Activated gamma-delta T cell treated with anti-CD3 and anti-CD28 coated beads, Interleukin-2, amount 50 U/mL, for 16 hours (primary cell): Measurements from ENCODE around the gene WIZ.
"Not testable (repeated sequence)": the region's sequence is repeated elsewhere in the genome, so short reads cannot be mapped to it uniquely, and the experiment has no call there.

Experiments used
- DNase-seq: peaks from one replicate; pipeline ENCODE4 v3.0.0-alpha.2; 2020; ENCODE audit warnings: low read depth

WIZ gene

DNA sequence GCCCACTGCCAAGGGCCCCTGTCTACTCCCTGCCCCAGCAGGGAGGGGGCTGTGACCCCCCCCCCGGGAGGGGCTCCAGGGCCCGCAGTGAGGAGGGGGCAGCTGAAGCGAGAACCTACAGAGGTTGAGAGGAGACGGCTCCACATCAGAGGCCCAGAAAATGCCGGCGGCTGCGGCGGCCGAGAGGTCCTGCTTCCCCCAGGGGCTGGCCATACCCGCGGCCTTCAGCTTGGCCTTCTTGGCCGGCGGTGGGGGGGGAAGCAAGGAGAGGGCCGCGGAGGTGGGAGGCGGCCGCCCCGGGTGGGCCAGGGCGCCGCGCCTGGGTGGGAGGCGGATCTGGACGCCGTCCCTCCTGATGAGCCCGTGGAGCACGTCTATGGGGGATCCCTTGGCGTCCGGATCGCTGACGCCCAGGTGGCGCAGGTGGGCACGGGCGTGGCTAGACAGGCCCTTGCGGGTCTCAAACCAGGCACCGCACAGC, 21.7 kb downstream of the WIZ start:
- DNase-seq: no peak

DNA sequence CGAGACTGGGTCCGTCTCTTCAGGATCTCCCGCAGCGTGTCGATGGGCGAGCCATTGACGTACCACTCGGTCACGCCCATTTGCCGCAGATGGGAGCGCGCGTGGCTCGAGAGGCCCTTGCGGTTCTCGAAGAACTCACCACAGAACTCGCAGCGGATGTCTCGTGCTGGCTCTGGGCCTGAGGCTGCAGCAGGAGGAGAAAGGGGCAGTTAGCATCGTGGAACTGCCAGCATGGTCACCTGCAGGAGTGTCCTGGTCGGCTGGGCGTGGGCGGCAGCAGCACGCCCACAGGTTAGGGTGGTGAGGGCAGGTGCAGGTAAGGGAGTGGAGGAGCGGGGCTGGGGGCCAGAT, 22.4 kb downstream of the WIZ start:
- no peak for DNase-seq

DNA sequence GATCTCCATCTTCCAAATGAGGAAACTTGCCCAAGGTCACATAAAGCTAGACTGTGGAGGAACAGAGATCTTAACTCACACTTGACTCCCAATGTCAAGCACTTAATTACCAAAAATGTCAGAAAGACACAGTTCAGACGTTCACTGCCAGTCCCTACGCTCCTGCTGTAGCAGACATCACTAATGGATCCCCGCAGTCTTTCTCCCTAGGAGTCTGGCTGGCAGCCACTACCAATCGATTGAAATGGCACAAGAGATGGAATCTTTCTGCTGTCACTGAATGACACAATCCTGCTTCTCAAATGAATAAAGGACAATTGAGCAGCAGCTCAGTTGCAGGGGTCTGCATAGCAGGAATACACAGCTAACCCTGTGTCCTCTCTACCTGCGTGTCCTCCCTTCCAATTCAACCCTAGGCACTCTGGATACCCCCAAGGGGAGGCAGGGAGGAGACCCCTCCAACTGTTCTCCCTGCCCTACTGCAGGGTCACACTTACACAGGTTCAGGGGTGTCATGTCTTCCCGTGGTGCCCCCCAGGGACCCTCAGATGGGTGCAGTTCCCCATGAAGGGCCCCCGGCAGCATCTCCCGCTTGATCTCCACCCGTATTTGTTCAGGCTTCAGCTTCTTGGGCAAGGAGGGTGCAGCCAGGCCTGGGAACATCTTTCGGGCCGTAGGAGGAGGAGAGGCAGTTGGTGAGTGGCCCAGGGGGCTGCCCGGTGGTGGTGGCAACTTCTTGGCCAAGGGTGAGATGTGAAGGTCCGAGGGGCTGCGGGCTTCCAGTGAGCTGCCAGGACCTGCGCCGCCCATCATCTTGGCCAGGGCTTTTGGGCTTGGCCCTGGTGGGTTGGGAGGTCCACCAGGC, 23.0 kb downstream of the WIZ start:
- DNase-seq: no peak

DNA sequence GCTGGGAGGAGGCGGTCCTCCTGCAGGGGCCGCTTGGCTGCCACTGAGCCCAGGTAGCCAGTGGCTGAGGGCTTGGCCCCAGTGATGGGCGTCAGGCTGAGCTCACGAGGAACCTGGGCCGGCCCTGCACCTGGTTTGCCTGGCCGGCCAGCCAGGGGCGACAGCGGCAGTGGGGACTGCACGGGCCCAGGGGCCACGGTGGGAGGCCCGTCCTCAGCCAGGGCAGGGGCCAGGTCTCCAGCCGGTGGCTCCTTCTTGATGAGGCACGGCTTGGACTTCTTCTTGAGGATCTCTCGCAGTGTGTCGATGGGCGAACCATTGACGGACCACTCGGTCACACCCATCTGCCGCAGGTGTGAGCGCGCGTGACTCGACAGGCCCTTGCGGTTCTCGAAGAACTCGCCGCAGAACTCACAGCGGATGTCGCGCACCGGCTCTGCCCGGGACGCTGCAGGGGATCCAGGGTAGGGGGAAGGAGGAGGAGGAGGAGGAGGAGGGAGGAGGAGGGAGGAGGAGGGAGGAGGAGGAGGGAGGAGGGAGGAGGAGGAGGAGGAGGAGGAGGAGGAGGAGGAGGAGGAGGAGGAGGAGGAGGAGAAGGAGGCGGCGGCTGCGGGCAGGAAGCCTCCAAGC, 24.3 kb downstream of the WIZ start:
- DNase-seq: no peak

DNA sequence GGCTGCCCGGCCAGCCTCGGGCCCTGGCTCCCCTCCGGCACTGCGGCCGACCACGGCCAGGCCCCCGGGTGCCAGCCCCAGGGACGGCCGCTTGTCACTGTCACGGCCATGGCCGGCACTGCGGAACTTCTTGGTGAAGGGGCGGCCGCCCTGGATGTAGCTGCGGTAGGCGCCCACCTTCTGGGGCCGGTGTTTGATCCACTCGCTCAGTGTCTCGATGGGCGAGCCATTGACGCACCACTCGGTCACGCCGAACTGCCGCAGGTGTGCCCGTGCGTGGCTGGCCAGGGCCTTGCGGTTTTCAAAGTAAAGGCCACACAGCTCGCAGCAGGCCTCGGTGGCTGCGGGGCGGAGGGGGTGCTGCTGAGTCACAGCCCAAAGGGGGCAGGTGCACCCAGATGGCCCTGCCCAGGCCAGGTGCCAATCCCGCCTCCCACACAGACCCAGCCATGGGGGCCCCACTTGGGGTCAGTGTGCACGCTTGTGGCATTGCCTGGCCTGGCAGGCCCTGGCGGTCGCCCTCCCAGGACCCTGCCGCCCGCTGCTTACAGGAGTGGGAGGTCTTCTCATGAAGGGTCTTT, 25.0 kb downstream of the WIZ start:
- DNase-seq: no peak

DNA sequence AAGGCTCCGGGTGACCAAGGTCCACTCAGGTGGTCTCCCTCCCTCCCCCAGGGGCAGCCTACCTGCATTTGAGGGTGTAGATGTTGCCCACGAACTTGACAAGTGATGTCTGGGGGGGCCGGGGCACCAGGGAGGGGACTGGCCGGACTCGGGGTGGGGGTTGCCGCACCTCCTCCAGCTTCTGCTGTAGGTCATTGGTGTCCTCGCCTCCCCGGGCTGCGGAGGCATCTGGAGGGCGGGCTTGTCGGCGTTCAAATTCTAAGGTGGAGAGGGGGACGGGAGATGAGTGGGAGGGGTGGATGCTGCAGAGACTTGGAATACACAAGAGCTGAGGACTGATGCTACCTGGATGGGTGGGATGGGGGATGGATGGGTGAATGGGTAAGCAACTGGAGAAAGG, 25.6 kb downstream of the WIZ start:
- DNase-seq: no peak

DNA sequence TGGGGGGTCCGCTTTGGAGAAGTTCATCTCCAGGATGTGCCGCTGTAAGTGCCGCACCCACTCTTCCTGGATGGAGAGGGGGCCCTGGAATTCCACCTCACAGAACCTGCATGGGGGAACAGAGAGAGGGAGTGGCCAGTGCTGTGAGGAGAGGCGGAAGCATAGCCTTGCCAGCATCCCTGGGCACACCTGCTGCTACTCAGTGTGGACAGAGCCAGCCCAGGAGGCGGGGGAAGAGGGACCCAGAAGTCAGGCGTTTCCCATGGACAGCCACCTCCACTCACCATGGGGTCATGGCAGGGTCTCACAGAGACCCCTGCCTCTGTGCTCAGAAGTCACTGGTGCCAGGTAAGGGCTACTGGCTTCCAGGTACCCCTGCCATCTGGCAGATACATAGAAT, 26.6 kb downstream of the WIZ start:
- DNase-seq: no peak

DNA sequence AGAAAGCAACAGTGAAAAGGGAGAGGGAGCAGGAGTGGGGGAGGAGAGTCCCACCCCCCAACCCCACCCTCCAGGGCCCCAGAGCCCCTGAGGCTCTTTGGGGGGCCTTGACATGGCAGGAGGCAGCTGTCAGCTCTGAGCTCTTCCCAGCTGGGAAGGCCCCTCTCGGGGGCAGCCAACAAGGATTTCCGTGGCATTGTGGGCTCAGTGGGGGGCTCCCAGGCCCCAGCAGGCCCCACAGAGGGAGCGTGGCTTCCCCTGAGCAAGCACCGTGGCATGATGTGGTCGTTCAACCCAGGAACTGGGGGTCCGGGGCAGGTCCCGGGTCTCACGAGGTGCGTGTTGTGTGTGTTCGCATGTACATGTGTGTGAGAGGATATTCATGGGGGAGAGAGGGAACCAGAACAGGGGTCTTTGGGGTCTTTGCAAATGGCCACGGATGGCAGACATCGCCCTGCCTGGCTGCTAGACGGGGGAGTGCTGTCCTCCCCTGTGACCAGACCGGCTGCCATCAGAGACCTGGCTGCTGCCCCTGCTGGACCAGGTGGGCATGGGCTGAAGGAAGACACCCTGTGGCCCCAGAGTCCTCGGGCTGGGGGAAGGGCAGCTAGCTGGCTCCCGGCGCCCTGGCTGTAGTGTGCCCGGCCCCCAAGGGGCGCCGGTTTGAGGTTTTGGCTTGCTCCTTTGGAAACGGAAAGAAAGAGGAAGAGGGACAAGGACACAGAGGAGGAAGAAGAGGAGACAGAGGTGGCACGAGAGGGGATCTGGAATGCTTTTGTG, 27.3 kb downstream of the WIZ start:
- no peak for DNase-seq

DNA sequence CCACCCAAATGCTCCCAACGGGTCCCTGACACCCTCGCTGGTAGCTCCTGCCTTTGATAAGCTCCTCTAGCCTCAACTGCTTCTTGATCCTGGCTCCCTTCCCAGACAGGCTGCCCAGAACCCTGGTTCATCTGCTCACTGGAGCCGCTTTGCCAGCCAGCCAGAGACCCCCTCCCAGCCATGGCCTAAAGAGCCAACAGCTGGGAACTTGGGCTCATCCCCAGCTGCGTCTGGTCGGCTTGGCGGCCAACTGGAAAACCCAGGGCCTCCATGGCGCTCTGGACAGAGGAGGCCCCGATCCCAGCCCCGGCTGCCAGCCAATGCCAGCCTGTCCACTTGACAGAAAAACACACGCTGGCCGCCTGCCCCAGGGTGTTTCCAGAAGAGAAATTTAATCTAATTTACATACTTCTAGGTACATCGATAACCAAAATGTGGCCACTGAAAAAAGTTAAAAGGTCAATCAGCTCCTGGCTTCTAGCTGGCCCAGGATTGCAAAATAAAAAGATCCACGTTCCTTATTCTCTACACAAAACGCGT, 28.0 kb downstream of the WIZ start:
- no peak for DNase-seq

DNA sequence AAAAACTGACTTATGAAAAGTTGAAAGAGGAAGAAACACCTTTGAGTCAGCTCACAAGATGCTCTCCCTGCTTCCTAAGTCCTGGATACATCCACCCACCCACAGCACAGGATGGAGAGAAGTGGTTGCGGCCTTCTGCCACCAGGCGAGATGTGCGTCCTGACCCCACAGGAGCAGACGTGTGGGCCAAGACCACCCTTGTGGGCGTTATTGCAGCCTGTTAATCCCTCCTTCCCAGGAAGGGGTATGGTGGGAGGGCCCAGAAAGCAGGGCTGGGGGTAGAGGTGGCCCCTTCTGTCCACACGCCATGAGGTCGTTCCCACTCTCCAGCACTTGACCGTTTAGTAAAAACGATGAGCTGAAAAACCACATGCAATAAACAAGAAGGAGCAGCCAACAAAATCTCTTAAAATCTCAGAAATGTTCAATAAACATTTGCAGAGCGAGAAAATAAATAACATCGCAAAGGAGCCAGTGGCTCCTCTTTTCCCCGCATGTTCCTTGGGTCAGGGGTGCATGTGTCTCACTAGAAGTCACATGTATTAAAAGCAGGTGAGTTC, 28.5 kb downstream of the WIZ start:
- DNase-seq: no peak

DNA sequence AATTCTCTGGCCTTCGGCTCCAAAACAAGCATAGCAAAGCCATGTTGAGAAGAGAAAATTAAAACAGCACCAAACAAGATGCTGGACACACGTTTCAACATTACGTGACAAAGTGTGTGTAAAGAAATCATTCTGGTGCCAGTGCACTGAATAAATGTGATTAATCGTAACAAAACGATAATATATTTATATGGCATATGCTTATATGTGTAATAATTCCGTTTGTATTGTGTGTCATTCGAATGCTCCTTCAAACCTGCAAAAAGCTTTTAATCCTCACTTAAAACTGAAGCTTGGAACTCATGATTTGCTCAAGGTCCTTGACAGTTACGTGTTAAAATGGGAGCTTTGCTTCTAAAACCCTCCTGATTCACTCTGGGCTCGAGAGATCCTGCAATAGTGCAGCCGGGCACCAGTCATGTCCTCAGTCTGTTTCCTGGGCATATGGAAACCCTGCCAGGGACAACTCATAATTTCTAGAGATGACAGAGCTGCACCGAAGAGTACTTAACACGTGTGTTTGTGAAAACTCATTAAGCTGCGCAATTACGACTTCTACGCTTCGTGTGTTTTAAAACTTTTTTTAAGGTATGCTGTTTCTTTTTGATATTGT, 30.2 kb downstream of the WIZ start:
- no peak for DNase-seq

DNA sequence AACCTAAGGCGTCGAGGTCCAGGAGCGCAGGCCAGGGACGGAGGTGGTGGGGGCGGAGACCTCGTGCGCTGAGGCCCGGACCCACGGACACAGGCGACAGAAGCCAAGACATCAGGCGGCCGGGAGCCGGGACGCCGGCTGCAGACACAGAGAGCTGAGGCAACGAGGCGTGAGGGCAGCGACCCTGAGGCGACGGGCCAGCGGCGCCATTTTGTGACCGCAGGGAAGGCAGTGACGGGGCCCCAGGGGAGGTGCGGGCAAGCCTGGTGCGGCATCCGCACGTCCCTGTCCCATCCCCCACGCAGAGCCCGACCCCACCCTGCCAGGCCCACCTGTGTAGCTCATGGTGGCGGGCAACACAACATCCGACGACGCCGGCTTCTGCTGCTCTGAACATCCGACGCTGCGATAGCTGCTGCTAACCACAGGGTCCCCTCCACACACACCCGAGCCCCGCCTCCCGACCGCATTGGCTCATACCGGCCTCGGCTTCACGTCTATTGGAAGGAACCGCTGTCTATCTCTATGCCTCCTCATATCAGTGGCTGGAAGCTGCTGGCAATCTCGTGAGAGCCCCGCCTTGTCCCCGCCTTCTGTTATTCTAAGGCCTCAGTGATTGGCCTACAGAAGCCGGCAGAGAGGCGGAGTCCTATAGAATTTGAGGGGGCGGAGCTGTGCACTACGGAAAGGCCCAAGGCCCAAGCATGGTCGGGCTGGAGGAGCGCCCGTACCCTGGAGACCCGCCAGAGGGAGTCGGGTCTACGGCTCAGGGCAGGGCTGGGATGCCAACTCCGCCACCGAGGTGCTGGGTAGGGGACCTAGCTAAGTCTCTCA, 31.0 kb downstream of the WIZ start, which contains the start of gene AKAP8L:
TSS of gene AKAP8L (minus strand) at position 410 of the 834 bp plus-strand sequence. CDS start at position 345, 65 bp downstream.
- peak; percentile 97 for DNase-seq

DNA sequence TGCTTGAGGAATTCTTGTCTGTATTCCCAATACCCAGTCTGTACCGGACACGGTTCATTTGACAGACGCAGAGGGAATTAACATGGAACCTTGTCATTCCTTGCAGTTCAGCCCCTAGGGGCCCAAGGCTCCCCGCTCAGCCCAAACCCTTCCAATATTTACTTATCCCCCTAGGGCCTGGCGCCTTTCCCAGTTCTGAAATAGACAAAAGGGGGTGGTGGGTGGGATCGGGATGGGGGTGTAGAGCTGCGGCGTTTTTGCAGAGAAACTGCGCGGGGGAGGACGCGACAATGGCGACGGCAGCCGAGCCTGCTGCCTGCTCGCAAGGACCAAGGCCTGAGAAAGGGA, 31.6 kb downstream of the WIZ start:
- no peak for DNase-seq

DNA sequence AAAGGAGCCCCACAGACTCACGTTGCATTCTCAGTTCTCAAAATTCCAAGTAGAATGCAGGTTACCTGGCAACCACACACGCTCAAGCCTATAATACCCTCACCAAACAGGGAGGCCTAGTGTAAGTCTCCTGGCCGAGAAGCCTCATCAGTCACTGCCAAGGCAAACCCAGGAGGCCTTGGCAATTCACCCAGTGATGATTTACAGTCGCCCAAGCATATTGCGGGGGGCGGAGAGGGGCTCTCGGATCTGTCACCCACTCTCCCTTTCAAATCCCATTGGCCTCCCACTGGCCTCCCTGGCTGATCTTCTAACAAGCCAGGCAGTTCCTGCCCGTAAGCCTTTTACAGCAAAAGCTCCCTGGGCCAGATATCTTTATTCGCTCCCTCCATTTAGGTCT, 32.1 kb downstream of the WIZ start:
- DNase-seq: no peak

DNA sequence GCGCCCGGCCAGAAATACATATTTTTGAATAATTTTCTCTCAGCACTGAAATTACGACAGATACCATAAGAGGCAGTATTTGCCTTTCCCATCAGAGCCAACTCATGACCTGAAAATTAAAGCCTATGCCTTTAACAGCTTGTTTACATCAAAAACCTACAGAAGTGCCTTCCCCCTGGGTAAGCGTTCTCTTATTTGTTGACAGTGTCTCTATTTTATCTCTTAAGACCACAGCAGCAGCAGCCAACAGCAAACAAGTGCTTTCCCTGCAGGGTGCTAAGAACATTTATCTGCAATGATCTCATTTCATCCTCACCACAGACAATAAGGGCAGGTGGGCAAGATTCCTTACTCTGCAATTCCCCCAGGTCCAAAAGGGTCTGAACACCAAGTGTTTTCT, 36.9 kb downstream of the WIZ start:
- no peak for DNase-seq

DNA sequence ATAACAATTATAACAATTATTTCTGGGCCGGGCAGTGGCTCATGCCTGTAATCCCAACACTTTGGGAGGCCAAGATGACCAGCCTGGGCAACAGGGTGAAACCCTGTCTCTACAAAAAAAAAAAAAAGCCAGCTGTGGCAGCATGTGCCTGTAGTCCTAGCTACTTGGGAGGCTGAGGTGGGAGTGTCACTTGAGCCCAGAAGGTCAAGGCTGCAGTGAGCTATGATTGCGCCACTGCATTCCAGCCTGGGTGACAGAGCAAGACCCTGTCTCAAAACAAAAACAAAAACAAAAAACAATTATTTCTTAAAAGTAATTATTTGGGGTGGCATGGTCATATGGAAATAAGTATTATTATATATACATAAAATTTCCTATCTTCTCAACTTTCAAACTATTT, 38.4 kb downstream of the WIZ start:
- not testable (repeated sequence) for DNase-seq

DNA sequence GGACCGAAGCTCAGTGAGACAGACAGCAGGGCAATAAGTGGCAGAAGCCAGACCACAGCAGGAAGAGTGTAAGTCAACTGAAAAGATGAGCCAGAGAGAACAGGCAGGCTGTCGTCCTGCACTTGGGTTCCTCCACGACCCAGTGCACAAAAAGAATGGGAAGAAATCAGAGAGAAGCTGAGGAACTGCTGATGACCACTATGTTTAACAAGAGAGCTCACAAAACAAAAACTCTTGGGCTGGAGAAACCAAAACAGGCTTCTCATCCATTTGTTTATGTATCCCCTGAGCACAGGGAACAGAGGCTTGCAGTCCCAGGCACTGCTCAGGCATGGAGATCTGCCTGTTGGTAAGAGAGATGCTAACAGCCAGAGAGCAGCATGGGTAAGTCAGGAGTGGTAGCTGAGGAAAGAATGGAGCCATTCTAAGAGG, 45.0 kb downstream of the WIZ start:
- DNase-seq: no peak

DNA sequence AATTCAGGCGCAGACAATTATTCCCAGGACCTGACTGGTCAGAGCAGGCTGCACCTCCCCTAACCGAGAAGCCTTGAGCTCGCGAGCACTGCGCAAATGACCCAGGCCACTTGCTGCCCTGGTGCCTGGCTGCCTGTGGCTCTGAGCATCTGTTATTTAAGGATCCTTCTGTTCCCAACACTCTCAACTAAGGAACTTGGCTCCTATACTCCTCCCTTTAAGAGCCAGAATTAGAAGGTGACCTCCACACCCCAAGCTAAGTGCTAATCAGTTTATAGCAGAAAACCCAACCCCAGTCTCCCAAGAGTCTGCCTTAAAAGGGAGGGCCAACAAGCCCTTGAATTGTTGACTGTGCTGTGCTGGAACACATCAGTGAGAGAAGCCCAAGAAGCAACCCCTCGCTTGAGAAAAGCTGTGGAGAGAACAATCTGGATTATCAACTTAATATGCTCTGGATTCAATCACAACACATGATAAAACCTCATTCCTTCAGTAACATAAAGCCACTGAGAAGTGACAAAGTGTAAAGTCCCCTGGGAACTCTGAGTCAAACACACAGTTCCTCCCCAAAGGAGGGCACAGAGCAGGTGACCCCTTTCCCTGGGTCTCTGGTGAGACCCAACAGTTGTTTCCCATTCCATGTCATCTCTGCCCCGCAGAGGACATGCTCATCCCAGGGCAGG, 45.5 kb downstream of the WIZ start:
- DNase-seq: no peak

DNA sequence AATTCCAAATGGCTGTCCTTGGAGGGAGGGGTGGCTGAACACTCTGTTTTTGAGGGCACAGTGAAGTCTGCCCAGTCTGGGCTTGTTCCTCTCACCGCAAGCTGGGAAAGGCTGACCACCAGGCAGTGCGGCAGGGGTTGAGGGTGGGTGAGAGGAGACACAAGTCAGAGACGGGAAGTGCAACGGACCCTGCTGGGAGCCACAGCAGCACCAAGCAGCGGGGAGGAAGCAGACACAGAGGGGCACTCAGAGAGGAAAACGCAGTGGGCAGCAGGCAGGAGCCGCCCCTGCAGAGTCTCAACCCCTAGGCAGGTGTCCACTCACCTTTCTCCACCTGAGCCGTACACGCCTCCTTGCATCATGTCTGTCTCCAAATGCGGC, 46.6 kb downstream of the WIZ start:
- DNase-seq: no peak
